Epithelial cell of esophagus (primary cell): ENCODE measurements around the gene IQSEC3.

Experiments
- DNase-seq: peaks from one replicate; pipeline ENCODE4 v3.0.0; 2010; ENCODE audit warnings: low read depth
- H3K4me3 ChIP-seq: 2 replicates; pipeline ENCODE4 v1.5.1; 2011; ENCODE audit warnings: mild to moderate bottlenecking, low read length, control low read depth
- TF ChIP-seq, protein P1 (sequence below): IDR thresholded peaks from 2 replicates; pipeline ENCODE4 v1.5.1; 2011; ENCODE audit warnings: low read depth, mild to moderate bottlenecking, low read length, control low read depth, inconsistent platforms; ENCODE audit not compliant: insufficient read depth; ENCODE audit errors: missing control alignments

Gene IQSEC3

DNA sequence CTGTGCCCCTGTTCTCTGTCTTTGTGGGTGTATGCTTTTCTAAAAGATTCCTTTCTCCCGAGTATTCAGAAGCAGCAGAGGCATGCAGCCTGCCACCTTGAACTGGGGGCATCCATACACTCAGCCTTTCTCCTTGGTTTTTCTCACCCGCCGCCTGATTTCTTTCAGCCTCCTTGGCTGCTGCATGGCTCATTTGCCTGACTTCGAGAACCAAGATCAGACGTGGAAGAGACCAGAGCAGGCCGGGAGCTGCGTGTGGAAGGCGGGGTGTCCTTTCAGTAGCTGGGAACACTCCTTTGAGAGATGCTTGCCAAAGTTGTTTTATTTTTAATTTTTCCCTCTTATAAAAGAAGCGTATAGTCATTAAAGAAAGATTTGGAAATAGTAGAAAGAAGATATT, 94.3 kb downstream of the IQSEC3 start:
- no peak overlapping the region for H3K4me3 ChIP-seq
- TF ChIP-seq, protein P1, sequence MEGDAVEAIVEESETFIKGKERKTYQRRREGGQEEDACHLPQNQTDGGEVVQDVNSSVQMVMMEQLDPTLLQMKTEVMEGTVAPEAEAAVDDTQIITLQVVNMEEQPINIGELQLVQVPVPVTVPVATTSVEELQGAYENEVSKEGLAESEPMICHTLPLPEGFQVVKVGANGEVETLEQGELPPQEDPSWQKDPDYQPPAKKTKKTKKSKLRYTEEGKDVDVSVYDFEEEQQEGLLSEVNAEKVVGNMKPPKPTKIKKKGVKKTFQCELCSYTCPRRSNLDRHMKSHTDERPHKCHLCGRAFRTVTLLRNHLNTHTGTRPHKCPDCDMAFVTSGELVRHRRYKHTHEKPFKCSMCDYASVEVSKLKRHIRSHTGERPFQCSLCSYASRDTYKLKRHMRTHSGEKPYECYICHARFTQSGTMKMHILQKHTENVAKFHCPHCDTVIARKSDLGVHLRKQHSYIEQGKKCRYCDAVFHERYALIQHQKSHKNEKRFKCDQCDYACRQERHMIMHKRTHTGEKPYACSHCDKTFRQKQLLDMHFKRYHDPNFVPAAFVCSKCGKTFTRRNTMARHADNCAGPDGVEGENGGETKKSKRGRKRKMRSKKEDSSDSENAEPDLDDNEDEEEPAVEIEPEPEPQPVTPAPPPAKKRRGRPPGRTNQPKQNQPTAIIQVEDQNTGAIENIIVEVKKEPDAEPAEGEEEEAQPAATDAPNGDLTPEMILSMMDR: no peak
- no peak for DNase-seq

DNA sequence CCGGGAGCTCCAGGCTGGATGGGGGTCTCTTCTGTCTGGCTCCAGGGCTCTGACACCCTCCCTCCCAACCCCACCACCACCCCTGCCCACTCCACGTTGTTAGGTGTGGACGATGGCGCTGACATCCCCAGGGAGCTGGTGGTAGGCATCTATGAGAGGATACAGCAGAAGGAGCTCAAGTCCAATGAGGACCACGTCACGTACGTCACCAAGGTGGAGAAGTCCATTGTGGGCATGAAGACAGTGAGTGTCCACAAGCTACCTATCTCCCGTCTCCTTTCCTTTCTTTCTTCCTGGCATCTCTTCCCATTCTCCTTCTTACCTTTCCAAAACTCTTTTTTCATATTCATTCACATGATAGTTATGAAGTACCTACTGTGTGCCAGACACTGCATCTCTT, 95.3 kb downstream of the IQSEC3 start:
- no peak for DNase-seq
- TF ChIP-seq, protein P1: no peak

DNA sequence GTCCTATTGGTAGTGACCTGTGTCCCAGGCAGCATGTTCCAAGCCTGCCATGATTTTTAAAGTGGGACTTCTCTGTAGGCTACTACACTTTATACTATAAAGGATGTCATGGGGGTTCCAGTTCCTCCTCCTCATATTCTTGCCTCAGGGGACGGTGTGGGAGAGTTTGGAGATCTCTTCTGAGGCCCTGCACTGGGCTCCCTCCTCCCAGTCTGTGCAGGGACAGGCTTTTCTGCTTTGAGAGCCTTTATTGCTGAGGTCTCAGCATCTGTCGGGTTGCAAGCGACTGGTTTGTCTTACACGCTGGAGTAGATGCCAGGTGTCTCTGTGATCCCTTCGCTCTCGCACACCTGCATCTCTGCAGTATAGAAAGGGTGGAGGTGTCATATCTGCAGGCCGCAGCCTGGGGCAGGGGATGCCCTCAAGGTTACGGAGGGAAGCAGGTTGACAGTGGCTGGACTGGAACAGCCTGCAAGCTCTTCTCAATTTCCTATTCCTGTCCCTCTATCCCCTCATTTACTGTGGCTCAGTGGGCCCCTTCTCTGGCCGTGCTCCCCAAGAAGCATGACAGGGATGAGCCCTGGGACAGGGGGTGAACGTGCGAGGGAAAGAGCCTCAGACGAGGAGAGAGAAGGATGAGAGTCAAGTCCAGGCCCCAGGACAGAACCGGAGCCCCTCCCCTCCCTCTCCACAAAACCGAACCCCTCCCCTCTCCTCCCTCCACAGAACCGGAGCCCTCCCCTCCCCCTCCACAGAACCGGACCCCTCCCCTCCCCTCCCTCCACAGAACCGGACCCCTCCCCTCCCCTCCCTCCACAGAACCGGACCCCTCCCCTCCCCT, 96.1 kb downstream of the IQSEC3 start:
- H3K4me3 ChIP-seq: no peak overlapping the region
- DNase-seq: no peak
- TF ChIP-seq, protein P1: no peak

More for the DNA sequence above, 95.3 kb downstream of the IQSEC3 start:
- no peak overlapping the region for H3K4me3 ChIP-seq

DNA sequence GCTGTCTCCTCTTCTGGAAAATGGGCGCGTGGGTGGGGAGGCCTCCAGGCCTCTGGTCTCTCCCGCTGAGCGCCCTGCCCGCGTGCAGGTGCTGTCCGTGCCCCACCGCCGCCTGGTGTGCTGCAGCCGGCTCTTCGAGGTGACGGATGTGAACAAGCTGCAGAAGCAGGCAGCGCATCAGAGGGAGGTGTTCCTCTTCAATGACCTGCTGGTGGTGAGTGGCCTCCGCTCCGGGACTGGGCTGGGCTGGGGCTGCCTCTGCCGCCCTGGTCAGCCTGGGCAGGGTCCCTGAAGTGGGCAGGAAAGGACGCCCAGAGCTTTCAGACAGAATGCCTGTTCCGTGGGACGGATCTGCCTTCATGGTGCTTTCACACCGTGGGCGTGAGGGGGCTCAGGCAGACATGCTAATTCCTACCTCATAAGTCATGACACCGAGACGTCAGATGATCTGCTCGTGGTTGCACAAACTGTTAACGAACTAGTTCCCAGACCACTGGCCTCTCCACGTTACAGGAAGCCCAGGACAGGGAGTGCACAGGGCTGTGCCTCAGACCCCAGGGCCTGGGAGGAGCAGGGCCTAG, 96.9 kb downstream of the IQSEC3 start:
- H3K4me3 ChIP-seq: no peak overlapping the region
- no peak for DNase-seq
- TF ChIP-seq, protein P1: no peak

DNA sequence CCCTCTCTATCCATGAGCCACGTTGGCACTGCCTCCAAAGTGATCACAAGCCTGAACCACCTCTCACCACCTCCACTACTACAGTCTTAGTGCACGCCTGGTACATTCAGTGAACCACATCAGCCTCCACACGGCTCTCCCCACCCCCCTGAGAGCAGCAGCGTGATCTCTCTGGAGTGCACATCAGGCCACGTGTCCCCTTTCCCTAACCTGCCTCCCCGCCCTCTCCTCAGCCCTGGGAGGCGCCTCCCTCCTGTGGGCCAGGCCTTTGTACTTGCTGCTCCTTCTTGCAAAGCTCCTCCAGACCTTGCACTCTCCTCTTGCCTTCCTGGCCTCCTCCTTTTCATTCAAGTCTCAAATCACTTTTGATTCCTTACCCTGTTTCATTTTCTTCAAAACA, 97.6 kb downstream of the IQSEC3 start:
- DNase-seq: no peak
- TF ChIP-seq, protein P1: no peak
- H3K4me3 ChIP-seq: no peak overlapping the region

DNA sequence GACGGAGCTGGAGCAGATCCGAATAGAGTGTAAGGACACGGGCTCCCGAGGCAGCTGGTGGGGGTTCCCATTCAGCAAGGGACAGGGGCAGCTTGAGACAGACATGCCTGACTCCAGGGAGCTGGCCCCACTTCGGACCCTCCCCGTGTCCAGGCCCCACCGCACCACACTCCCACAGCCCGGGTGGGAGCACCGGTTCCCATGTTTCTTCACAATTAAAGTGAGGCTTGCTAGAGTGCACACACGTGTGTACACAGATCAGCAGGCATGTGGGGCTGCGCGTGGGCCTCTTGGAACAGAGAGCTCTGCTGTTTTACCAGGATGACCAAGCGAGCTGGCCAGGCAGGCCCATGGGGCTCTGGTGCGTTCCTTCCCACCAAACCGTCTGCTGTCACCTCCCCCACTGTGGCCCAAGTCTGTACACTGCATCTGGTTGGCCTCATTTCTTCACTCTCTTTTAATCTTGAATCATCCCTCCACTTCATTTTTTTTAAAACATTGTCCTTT, 99.3 kb downstream of the IQSEC3 start:
- DNase-seq: no peak
- TF ChIP-seq, protein P1: no peak
- H3K4me3 ChIP-seq: no peak overlapping the region
